T-helper 9 cell (primary cell): ENCODE measurements around the gene RNF181.

Experiments used
- DNase-seq: peaks from one replicate; pipeline ENCODE4 v3.0.0-alpha.2; 2020

Gene RNF181

GRCh38 chr2:85619617-85620016, 24.1 kb downstream of the RNF181 start:
- DNase-seq: no peak

DNA sequence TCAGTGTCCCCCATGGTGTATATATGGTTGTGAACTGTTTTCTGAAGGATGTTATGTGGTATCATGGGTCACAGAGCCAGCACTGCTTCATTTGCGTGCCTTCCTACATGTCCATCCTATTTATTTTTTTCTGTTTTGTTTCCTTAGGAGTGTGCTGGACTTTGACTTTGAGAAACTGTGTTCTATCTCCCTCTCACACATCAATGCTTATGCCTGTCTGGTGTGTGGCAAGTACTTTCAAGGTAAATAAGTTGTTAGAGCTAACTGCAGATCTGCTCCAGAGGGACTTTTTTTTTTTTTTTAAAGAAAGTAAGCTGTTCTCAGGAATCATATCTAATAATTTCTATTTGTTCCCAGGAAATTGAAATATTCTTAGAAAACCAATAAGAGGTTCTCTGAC, 25.8 kb downstream of the RNF181 start:
- no peak for DNase-seq

GRCh38 chr2:85623991-85624390, 28.4 kb downstream of the RNF181 start:
- DNase-seq: no peak

- no peak for DNase-seq
Measured at GRCh38 chr2:85628658-85629057, 33.1 kb downstream of the RNF181 start.

GRCh38 chr2:85631316-85631715, 35.8 kb downstream of the RNF181 start:
- DNase-seq: no peak

DNA sequence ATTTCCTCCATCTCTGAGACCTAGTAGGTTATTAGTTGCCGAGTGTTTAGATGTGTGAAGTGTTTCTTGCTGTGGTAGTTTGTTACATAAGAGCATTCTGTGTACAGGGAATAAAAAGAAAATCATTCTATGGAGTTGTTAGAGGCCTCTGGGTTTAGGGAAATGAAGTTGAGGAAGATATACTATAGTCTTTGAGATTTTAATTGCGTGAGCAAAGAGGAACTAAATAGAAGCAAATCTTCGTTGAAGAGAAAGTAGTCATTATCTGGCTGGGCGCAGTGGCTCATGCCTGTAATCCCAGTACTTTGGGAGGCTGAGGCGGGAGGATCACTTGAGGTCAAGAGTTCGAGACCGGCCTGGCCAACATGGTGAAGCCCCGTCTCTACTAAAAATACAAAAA, 39.5 kb downstream of the RNF181 start:
- no peak for DNase-seq

GRCh38 chr2:85635636-85636035, 40.1 kb downstream of the RNF181 start:
- no peak for DNase-seq

DNA sequence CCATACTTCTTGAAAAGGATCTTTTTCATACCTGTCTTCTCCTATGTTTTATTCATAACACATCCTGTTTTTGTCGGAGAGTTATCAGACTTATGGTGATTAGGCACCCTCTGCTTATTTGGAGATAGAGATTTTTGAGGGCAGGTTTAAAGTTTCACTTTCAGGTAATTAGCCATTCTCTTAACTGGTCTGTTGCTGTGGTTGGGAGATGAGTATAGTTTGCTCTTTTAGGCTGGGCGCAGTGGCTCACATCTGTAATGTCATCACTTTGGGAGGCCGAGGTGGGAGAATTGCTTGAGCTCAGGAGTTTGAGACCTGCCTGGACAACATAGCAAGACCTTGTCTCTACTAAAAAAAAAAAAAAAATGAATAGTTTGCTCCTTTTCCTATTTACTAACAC, 47.2 kb downstream of the RNF181 start:
- no peak for DNase-seq

DNA sequence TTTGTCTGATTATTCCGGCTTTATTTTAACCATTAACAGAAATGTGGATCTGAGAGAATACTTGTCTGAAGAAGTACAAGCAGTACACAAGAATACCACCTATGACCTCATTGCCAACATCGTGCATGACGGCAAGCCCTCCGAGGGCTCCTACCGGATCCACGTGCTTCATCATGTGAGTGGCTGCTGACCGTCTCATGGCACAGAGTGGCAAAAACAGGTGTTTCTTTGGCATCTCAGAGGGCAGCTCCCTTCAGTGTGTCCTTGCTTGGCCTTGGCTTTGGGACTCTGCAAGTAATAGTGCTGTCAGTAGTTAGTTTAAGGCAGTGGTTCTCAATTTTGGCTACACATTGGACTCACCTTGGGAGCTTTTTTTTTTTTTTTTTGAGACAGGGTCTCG, 49.4 kb downstream of the RNF181 start:
- DNase-seq: no peak

DNA sequence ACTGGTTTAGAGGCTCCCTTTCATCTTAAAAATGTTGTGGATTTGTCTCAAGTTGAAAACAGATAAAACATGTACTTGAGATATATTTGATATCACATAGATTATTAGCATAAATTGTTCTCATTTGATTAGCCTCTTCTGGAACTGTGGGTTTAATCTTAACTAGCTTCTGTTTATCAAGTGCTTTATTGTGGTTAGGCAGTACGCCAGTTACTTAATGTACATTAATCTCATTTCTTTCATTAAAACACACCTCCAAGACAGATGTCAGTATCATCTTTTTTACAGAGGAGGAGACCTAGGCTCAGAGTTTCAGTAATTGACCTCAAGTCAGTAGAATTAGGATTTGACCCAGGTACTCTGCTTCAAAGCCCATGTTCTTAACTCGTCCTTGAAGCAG, 50.6 kb downstream of the RNF181 start:
- DNase-seq: no peak
